Esophagus muscularis mucosa (tissue), 4 donors: ENCODE results near the gene XIRP2. TPM values are rescaled to one million over a fixed set of nuclear protein-coding genes. Genes with fewer than 3 reads are reported as not detected.

Source experiments
- DNase-seq: peaks from one replicate; pipeline ENCODE4 v3.0.0-alpha.2; 2017; ENCODE audit errors: extremely low spot score
- H3K27ac ChIP-seq, 4 donors: fragments of 200-600 bp; sonication (generic); replicated peaks in 1 of 4; 1 replicate in 3 of 4; 2 replicates in 1 of 4; pipeline ENCODE4 v1.5.1; 2016 to 2019; ENCODE audit warnings: mild to moderate bottlenecking in 1 of 4
- H3K27me3 ChIP-seq, 4 donors: fragments of 200-600 bp; sonication (generic); one replicate each; pipeline versions ENCODE4 v1.5.1 to v1.6.0; 2016 to 2019
- H3K36me3 ChIP-seq, 4 donors: fragments of 200-600 bp; sonication (generic); one replicate each; pipeline ENCODE4 v1.5.1; 2016 to 2019
- H3K4me1 ChIP-seq, 4 donors: fragments of 200-600 bp; sonication (generic); one replicate each; pipeline ENCODE4 v1.5.1; 2016 to 2019
- H3K4me3 ChIP-seq, 4 donors: fragments of 200-600 bp; sonication (generic); 1 replicate in 2 of 4; 2 replicates in 2 of 4; pipeline ENCODE4 v1.5.1; 2016 to 2019; ENCODE audit warnings: mild to moderate bottlenecking in 4 of 4, moderate library complexity in 1 of 4
- H3K9me3 ChIP-seq, 4 donors: fragments of 200-600 bp; sonication (generic); 1 replicate in 3 of 4; 2 replicates in 1 of 4; pipeline ENCODE4 v1.5.1; 2016 to 2019
- EP300 ChIP-seq: sonication (generic); formaldehyde crosslinking; IDR thresholded peaks from one replicate; pipeline ENCODE4 v1.6.1; 2017; ENCODE audit warnings: antibody characterized with exemption
- POLR2A ChIP-seq: fragments of 450-650 bp; IDR thresholded peaks from one replicate; pipeline ENCODE4 v1.6.1; 2017; ENCODE audit warnings: antibody characterized with exemption, moderate library complexity, mild to moderate bottlenecking, low read depth
- POLR2AphosphoS5 ChIP-seq, 2 donors: sonication (generic); formaldehyde crosslinking; IDR thresholded peaks; one replicate each; pipeline ENCODE4 v1.6.1; 2017; ENCODE audit warnings: antibody characterized with exemption in 2 of 2
- WGBS: methylation state at CpG from one replicate; pipeline ENCODE4 v1.1.5; 2018; 5-methylcytosine and 5-hydroxymethylcytosine counted together
- intact Hi-C: fragments of 100-400 bp; cut with DNase I; formaldehyde crosslinking; loops from one replicate; pipeline ENCODE4 v1.15.1; 2023
- total RNA-seq, 4 donors: library from RNA; depleted of rRNA; stranded (reverse); fragments of >200 nt; gene quantifications; one replicate each; pipeline versions ENCODE4 v1.1.0 to v1.2.1, GENCODE V29; 2016
- TF ChIP-seq, protein P1 (sequence below), 3 experiments: fragments of 200-600 bp in 2 of 3; fragments of 450-650 bp in 1 of 3; sonication (generic) in 2 of 3; IDR thresholded peaks; one replicate each; pipeline ENCODE4 v1.5.1; 2017 to 2019; ENCODE audit warnings: antibody characterized with exemption in 3 of 3, mild to moderate bottlenecking in 2 of 3, moderate library complexity in 1 of 3

The XIRP2 gene
- total RNA-seq, 4 donors from 2014 or later: 0.06 TPM; not detected in 3

DNA sequence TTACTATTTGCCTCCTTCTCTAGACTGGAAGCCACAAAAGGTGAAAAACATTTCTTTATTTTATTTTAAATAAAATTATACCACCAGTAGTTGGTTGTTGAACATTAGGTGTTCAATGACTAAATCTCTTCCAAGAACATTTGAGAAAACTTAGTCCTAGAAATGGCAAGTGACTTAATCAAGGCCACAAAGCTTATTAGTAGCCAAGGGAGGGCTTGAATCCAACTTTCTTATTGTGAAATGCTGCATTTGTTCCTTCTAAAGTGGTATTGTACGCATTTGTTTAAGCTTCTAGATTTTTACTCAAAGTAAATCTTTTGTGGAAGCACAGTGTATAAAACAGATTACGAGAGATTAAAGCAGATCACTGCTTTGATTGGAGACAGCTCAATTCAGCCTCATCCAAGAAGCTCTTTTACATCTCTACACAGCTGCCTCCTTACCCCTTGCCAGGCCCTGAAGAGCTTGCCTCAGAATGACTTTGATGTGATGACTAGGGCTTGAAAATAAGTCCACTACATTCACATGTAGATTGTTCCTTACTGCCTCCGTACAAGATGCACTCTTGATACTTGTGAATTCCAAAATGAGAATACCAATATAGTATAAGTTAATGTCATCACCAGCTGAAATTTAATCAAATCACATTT lies 244.8 kb downstream of the XIRP2 start:
- Histone ChIP-seq H3K4me3 (no peak overlapping the region), H3K36me3 (no peaks in the 10 kb centered on the region), H3K27me3 (no peaks in the 10 kb centered on the region), H3K9me3 (no peaks in the 10 kb centered on the region), H3K4me1 (no peaks in the 10 kb centered on the region), H3K27ac (no peak overlapping the region)
- DNase-seq: no peak
- 93% methylated on average over 3 of the region's 3 CpGs for WGBS
- TF ChIP-seq, protein P1, sequence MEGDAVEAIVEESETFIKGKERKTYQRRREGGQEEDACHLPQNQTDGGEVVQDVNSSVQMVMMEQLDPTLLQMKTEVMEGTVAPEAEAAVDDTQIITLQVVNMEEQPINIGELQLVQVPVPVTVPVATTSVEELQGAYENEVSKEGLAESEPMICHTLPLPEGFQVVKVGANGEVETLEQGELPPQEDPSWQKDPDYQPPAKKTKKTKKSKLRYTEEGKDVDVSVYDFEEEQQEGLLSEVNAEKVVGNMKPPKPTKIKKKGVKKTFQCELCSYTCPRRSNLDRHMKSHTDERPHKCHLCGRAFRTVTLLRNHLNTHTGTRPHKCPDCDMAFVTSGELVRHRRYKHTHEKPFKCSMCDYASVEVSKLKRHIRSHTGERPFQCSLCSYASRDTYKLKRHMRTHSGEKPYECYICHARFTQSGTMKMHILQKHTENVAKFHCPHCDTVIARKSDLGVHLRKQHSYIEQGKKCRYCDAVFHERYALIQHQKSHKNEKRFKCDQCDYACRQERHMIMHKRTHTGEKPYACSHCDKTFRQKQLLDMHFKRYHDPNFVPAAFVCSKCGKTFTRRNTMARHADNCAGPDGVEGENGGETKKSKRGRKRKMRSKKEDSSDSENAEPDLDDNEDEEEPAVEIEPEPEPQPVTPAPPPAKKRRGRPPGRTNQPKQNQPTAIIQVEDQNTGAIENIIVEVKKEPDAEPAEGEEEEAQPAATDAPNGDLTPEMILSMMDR (IDR thresholded peaks at IDR 0.05): no peak
- TF ChIP-seq POLR2A (no peak), POLR2AphosphoS5 (IDR thresholded peaks at IDR 0.05) (no peak), EP300 (no peak)
- intact Hi-C loops: no loop called here

DNA sequence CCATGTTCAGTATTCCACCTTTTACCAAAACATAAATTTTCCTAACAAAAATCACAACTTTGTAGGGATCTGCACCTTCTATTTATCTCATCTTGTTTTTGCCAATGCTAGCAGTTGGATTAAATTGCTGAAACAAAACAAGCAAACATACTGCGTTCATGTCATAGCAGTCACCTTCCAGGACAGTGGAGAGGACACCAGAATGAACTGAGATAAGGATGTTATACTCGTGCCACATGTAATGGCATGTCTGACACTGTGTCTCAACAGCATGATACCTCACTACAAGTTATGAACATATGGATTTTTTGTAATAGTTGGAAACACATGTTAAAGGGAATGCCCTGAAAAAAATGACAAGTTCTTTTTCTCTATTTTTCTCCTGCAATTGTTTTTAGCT lies 245.3 kb downstream of the XIRP2 start:
- intact Hi-C loops: no loop called here

DNA sequence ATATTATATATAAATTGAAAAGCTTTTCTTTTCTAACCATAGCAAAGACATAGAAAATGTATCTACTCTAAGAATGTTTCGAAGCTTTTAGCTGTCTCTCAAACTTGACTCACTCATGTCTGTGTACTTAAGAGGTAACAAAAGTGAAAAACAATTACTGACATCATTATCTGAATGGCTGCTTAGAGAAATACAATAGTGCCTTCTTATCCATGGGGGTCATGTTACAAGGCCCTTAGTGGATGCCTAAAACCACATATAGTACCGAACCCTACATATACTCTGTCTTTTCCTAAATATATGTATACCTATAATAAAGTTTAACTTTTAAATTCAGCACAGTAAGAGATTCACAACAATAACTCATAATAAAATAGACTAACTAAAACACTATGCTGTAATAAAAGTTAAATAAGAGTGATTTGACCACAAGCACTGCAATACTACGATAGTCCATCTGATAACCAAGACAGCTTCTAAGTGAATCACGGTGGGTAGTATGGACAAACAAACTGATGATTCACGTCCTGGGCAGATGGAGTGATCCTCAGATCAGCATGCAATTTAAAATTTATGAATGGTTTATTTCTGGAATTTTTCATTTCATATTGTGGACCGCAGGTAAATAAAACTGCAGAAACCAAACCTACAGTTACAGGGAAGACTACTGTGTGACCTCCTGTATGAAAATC lies 246.2 kb downstream of the XIRP2 start:
- DNase-seq: no peak
- Histone ChIP-seq H3K4me3 (no peak overlapping the region), H3K9me3 (no peaks in the 10 kb centered on the region), H3K27me3 (no peaks in the 10 kb centered on the region), H3K36me3 (no peaks in the 10 kb centered on the region), H3K27ac (no peak overlapping the region), H3K4me1 (no peaks in the 10 kb centered on the region)
- intact Hi-C loops: no loop called here
- 75% methylated on average over 6 of the region's 6 CpGs for WGBS
- TF ChIP-seq POLR2AphosphoS5 (IDR thresholded peaks at IDR 0.05) (no peak), EP300 (no peak), POLR2A (no peak)
- TF ChIP-seq, protein P1 (IDR thresholded peaks at IDR 0.05): no peak

More for the DNA sequence above, 245.3 kb downstream of the XIRP2 start:
- 92% methylated on average over 2 of the region's 2 CpGs for WGBS
- no peak overlapping the region for H3K27ac ChIP-seq
- no peaks in the 10 kb centered on the region for H3K4me1 ChIP-seq
- TF ChIP-seq POLR2A: no peak
- no peak for TF ChIP-seq POLR2AphosphoS5 (IDR thresholded peaks at IDR 0.05)
- TF ChIP-seq, protein P1 (IDR thresholded peaks at IDR 0.05): no peak
- TF ChIP-seq EP300: no peak
- H3K4me3 ChIP-seq: no peak overlapping the region
- H3K9me3 ChIP-seq: no peaks in the 10 kb centered on the region
- DNase-seq: no peak
- no peaks in the 10 kb centered on the region for H3K27me3 ChIP-seq
- H3K36me3 ChIP-seq: no peaks in the 10 kb centered on the region

DNA sequence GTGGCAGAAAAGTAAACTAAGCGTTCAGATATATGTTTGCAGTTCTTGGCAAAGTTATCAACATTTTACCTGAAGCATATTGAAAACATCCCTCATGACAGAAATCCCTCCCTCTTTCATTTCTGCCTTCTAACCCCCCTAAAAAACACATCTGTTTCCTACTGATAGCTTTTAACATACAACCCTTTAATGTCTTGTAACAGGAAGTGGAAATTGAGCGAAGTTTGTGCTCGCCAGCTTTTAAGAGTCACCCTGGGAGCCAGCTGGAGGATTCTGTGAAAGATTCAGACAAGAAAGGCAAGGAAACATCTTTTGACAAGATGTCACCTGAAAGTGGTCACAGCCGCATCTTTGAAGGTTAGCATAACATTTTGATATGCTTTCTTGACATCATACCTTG lies 247.4 kb downstream of the XIRP2 start:
- no peak for DNase-seq
- H3K27ac ChIP-seq: no peak overlapping the region
- intact Hi-C loops: no loop called here
- WGBS: 59% methylated on average over 4 of the region's 4 CpGs
- H3K4me3 ChIP-seq: no peak overlapping the region
- H3K36me3 ChIP-seq: no peaks in the 10 kb centered on the region
- no peaks in the 10 kb centered on the region for H3K9me3 ChIP-seq
- H3K4me1 ChIP-seq: peaks cover 0 to 7% (median 6%) of the 10 kb centered on the region in 4 donors
- no peaks in the 10 kb centered on the region for H3K27me3 ChIP-seq
- TF ChIP-seq POLR2AphosphoS5 (IDR thresholded peaks at IDR 0.05) (no peak), EP300 (no peak), POLR2A (no peak)
- TF ChIP-seq, protein P1 (IDR thresholded peaks at IDR 0.05): no peak
